GM19025 (cell line): Measurements from ENCODE around the gene TPK1.

Experiments used
- ATAC-seq: cut with Tn5 transposase; IDR thresholded peaks from one replicate; pipeline ENCODE4 v1.9.1; 2021; ENCODE audit warnings: mild to moderate bottlenecking, low read depth, moderate library complexity; ENCODE audit not compliant: unreplicated experiment

The TPK1 gene

DNA sequence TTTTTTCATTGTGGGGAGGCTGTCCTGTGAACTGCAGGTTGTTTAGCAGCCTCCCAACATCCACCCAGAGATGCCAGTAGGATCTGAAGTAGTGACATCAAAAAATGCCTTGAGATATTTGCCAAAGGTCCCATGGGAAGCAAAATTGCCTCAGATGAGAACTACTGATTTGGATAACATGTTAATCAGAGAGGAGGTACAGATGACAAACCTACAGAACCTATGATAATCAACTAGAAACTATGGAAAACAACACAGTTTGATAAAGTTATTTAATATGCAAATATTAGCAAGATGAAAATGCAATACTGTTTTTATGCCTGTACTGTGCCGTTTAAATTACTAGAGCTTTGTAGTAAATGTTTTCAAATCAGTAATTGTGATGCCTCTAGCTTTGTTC lies 341.5 kb downstream of the TPK1 start:
- ATAC-seq, result no peak

- ATAC-seq, result no peak
These were observed 346.3 kb downstream of the TPK1 start for GRCh38 chr7:144489504-144489903.

DNA sequence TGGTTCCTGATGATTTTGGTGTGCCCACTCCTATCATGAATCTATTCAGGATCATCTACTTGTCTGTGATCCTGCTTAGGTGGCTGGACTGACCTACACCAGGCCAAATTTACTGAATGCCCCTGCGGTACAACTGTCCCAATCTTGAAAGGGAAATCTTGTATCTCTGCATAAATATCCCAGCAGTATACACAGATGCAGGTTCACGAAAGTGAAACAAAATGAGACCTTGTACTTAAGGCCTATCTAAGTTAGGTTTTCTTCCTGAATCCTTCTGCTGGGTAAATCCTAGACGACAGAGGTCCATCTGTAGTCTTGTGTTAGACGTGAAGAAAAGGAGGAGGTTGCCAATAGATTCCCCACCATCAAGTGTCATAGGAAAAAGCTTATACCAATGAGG lies 346.9 kb downstream of the TPK1 start:
- no peak for ATAC-seq

GRCh38 chr7:144487901-144488300 lies 348.0 kb downstream of the TPK1 start:
- ATAC-seq, result no peak

DNA sequence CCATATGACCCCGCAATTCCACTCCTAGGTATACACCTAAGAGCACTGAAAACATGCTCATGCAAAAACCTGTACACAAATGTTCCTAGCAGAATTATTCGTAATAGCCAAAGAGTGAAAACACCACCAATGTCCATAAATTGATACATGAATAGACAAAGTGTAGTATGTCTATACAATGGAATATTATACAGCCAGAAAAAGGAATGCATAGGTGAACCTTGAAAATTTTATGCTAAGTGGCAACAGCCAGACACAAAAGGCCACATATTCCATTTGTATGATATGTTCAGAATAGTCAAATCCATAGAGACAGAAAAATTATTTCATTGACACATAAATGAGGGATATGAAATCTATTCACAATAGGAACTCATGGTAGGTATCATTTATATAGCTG lies 351.4 kb downstream of the TPK1 start:
- no peak for ATAC-seq

DNA sequence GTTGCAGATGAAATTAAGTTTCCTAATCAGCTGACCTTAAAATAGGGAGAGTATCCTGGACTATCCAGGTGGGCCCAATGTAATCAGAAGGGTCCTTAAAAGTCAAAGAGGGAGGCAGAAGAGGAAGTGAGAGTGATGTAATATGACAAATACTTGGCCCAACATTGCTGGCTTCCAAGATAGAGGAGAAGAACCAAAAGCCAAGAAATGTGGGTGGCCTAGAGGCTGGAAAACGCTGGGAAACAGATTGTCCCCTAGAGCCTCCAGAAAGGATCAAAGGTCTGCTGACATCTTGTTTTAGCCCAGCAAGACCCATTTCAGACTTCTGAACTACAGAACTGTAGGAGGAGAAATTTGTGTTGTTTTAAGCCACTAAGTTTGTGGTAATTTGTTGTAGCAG lies 352.7 kb downstream of the TPK1 start:
- ATAC-seq, result no peak

DNA sequence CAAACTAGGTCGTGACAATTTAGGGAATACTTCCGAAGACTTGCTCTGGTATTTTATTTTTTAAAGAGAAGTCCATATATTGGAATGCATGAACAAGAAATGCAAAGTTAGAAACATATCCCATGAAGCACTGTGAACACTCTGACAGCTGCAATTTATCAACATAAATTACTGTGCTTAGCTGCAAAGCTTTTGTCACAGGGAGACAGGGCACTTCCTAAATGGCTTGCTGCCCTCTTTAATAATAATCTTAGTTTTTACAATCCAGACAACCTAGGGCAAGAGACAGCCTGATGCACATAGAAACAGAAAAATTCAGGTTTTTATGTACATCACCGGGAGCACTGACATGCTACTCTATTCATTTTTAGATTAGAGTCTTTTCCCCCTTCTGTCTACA lies 354.0 kb downstream of the TPK1 start:
- ATAC-seq, result no peak

DNA sequence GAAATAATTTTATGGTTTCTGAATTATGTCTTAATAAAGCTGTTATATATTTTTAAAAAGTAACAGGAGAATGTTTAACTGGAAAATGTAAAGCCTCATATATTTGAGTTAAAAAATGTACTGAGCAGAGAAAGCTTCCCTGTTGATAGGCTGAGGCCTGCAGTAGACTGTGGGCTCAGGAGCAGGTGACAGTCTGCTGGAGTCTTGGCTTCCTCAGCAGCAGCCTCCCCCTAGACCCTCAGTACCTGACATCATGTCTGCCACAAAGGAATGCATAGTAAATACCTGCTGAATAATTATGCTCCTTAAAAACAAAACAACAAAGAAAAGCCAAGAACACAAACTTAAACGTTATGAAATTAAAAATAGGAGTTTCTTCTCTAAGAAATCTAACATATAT lies 358.5 kb downstream of the TPK1 start:
- no peak for ATAC-seq

DNA sequence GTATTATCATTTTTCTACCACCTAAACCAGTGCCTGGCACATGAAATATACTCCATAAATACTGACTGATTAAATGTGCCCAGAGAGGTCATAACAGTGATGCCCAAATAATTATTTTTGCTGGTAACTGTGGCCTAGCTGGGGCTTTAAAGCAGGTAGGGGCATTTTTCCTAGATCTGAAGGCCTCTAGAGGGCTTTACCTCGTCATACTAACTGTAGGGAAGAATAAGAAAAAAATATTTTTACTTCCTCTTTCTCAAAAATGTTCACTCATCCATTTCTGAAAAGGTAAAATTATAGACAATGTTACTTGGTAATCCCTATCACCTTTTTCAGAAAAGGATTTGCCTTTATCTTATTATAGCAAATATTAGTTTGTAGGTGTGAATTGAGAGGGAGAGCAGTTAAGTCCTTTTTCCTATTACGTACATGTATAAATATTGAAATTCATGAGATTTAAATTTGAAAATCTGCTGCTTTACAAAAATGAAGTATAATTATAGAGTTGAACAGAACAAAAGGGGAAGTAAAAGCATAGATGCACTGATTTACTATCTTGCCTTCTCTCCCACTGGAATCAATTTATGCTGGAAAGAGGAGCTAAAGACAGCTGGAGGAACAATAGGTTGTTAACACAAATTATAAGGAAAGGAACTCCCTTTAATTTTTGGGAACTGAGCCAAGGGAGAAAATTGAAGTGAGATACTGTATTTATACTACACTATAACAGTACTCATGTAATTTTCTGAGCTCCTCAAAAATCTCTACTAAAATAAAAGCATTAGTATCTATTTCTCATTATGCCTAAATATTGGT lies 360.8 kb downstream of the TPK1 start:
- ATAC-seq, result no peak

DNA sequence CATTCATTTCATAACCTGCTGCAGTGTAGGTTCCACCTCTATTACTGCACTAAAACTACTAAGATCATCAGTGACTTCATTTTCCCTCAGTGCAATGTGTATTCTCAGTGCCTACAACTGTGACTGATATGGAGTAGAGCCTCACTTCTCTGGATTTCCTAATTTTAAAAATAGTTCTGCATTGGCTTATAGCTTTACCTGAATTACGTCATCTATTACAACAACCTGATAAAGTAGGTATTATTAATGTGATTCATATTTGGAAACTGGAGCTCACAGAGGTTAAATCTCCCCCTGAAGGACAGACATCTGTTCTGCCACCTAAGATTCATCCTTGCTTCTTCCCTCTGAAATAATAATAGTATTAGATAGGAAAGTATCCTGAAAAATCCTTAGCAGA lies 361.5 kb downstream of the TPK1 start:
- ATAC-seq, result no peak

- ATAC-seq, result no peak
These were observed 361.9 kb downstream of the TPK1 start for GRCh38 chr7:144473908-144474307.

DNA sequence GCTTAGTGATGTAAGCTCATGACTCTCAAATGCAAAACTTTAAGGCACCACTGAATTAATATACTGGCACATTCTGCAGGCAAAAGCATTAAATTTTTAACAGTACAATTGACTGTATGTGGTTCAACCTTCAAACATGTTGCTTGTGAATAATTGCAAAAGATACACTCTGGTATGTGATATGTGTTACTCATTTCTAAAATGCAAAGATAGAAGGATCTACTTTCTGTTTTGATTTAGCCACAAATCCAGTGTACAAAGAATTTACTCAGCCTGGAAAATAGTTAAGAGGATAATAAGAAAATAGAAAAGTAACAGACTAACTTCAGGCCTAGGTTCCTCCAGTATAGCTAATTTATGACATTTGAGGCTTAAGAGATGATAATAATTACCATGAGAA lies 365.8 kb downstream of the TPK1 start:
- no peak for ATAC-seq

GRCh38 chr7:144468990-144469732 lies 366.7 kb downstream of the TPK1 start:
- ATAC-seq, result no peak

DNA sequence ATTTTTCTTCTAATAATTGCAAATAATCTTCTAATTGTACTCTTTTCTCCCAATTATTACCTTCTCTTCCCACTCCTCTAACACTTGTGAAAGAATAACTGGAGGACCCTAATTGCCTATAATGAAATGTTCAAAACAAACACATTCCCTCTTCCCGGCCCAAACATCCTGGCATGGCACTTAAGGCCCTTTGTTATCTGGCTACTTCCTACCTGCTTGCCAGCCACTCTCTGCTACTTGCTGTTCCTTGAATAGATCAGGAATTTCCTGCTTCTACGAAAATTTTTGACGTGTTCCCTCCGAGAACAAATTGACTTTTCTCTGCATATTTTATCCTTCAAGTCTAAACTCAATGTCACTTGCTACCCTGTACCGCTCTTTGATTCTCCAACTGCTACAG lies 376.2 kb downstream of the TPK1 start:
- ATAC-seq, result no peak

- ATAC-seq, result no peak
These were observed 380.8 kb downstream of the TPK1 start for GRCh38 chr7:144455040-144455404.

DNA sequence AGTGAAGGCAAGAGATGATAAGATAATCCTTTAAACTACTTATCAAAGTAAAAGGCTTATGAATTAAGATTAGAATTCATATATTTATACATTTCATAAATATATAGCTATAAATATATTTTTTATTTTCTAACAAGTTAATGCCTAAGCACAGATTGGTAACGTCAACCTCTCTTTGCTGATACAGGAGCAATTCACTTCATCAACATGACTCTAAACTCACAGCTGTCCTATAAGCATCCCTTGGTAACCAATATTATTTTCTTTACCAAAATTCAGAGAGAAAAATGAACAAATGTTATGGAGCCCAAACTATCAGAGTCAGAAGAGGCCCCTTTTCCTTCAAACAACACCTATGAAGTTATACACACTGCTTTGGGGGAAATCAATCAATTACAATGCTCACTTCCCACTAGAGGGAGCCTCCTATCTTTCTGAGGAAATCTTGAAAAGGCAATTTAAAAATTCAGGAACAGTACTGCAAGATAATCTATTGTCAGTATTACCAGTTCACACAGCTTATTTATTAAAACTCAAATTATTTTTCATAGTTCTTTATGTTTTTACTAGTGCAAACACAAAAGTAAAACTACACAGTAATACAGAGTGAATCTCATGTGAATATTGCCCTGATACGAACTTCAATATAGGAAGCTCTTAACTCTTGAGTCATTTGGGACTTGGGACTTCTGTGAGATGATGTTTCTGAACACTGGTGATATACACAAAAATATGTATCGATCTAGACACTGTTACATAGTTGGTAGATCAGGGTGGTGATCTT lies 381.4 kb downstream of the TPK1 start:
- ATAC-seq, result no peak

GRCh38 chr7:144452064-144452463 lies 383.8 kb downstream of the TPK1 start:
- ATAC-seq, result peak; percentile 76

DNA sequence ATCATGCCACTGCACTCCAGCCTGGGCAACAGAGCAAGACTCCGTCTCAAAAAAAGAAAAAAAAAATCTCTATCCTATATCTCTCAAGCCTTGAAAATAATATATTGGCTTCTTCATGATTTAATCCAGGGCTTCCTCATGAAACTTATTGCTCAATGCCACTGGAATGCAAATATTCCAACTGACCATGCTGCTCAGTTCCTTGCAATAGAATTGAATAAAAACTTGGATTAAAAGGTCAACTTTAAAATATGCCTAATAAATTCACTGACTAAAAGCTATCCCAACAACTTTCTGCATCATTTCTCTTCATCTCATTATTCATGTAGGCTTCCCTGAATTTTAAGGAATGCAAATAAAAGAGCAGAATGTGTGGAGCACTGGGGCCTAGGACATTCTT lies 390.3 kb downstream of the TPK1 start:
- no peak for ATAC-seq

DNA sequence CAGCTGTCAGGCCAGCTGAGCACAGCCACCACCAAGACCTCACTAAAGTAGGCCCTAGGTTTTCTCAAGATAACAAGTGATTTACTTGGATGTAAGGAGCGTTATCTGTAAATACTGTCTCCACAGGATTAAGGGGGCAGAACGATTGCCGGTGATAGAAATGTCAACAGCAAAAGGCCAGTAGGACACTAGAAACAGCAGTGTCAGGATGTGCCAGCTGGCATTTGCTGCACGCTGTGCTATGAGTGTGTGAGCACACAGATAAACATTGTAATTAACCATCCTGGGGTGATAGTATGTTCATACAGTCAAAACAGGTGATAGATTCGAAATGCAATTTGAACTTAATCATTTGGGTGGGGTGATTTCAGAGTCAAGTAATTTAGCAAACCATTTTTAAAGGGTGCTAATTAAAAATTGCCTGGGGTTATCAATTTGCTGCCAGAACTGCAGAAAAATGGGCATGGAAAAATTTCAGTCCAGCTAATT lies 396.1 kb downstream of the TPK1 start:
- ATAC-seq, result no peak

- no peak for ATAC-seq
These were observed 397.1 kb downstream of the TPK1 start for GRCh38 chr7:144438759-144439158.
